Esophagus squamous epithelium (tissue), 5 donors: ENCODE results near the gene GMDS. TPM values are rescaled to one million over a fixed set of nuclear protein-coding genes. Genes with fewer than 3 reads are reported as not detected.
A peak's percentile ranks its signal among the peaks of the same experiment; 100 is the strongest.

Source experiments
- DNase-seq: peaks from one replicate; lab custom pipeline; 2025; lab: John Stamatoyannopoulos, UW
- H3K27ac ChIP-seq, 4 donors: fragments of 200-600 bp; sonication (generic); one replicate each; pipeline ENCODE4 v1.5.1; 2016 to 2019; ENCODE audit warnings: mild to moderate bottlenecking in 1 of 4
- H3K27me3 ChIP-seq, 4 donors: fragments of 200-600 bp; sonication (generic); 1 replicate in 3 of 4; 2 replicates in 1 of 4; pipeline versions ENCODE4 v1.5.1 to v1.6.0; 2017 to 2021; ENCODE audit warnings: antibody characterized with exemption in 1 of 4
- H3K36me3 ChIP-seq, 3 donors: fragments of 200-600 bp; sonication (generic); one replicate each; pipeline ENCODE4 v1.5.1; 2016 to 2019
- H3K4me1 ChIP-seq, 3 donors: fragments of 200-600 bp; sonication (generic); one replicate each; pipeline ENCODE4 v1.5.1; 2017 to 2019
- H3K4me3 ChIP-seq, 4 donors: fragments of 200-600 bp; sonication (generic); 1 replicate in 3 of 4; 2 replicates in 1 of 4; pipeline ENCODE4 v1.5.1; 2016 to 2019; ENCODE audit warnings: mild to moderate bottlenecking in 2 of 4, moderate library complexity in 1 of 4
- H3K9me3 ChIP-seq, 3 donors: fragments of 200-600 bp; sonication (generic); one replicate each; pipeline ENCODE4 v1.5.1; 2016 to 2019
- POLR2A ChIP-seq, 4 donors: fragments of 450-650 bp; IDR thresholded peaks; one replicate each; pipeline ENCODE4 v1.6.1; 2017; ENCODE audit warnings: antibody characterized with exemption in 4 of 4, mild to moderate bottlenecking in 4 of 4, moderate library complexity in 3 of 4
- WGBS, 2 donors: methylation state at CpG; one replicate each; pipeline ENCODE4 v1.1.5; 2018; 5-methylcytosine and 5-hydroxymethylcytosine counted together
- intact Hi-C: fragments of 100-400 bp; cut with DNase I; formaldehyde crosslinking; loops from one replicate; pipeline ENCODE4 v1.15.0; 2022
- total RNA-seq, 4 donors: library from RNA; depleted of rRNA; stranded (reverse); fragments of >200 nt; gene quantifications; one replicate each; pipeline ENCODE4 v1.1.0, GENCODE V29; 2016
- TF ChIP-seq, protein P1 (sequence below), 6 experiments: fragments of 450-650 bp in 4 of 6; fragments of 200-600 bp in 2 of 6; sonication (generic) in 2 of 6; IDR thresholded peaks; one replicate each; pipeline ENCODE4 v1.5.1; 2016 to 2019; ENCODE audit warnings: antibody characterized with exemption in 6 of 6, mild to moderate bottlenecking in 4 of 6, moderate library complexity in 4 of 6
- donor health status: DM: yes; HTN: yes; CAD: no.

Gene GMDS
- total RNA-seq, 4 donors from 2014 or later: 17.9 to 58.7 (median 36.7) TPM

GRCh38 chr6:2254747-2255146 is 9.3 kb upstream of the GMDS start:
- H3K4me1 ChIP-seq: no peaks in the 10 kb centered on the region
- 86 to 94% methylated on average over 3 of the region's 3 CpGs for WGBS, 2 donors
- peaks cover 0 to 13% (median 6%) of the 10 kb centered on the region in 3 donors for H3K9me3 ChIP-seq
- no peak overlapping the region for H3K27ac ChIP-seq
- H3K27me3 ChIP-seq: no peaks in the 10 kb centered on the region
- H3K36me3 ChIP-seq: peaks cover 0 to 52% (median 0%) of the 10 kb centered on the region in 3 donors
- intact Hi-C loops: no loop called here
- TF ChIP-seq, protein P1, sequence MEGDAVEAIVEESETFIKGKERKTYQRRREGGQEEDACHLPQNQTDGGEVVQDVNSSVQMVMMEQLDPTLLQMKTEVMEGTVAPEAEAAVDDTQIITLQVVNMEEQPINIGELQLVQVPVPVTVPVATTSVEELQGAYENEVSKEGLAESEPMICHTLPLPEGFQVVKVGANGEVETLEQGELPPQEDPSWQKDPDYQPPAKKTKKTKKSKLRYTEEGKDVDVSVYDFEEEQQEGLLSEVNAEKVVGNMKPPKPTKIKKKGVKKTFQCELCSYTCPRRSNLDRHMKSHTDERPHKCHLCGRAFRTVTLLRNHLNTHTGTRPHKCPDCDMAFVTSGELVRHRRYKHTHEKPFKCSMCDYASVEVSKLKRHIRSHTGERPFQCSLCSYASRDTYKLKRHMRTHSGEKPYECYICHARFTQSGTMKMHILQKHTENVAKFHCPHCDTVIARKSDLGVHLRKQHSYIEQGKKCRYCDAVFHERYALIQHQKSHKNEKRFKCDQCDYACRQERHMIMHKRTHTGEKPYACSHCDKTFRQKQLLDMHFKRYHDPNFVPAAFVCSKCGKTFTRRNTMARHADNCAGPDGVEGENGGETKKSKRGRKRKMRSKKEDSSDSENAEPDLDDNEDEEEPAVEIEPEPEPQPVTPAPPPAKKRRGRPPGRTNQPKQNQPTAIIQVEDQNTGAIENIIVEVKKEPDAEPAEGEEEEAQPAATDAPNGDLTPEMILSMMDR (IDR thresholded peaks at IDR 0.05): no peak
- no peak for TF ChIP-seq POLR2A (IDR thresholded peaks at IDR 0.05)
- no peak for DNase-seq
- no peak overlapping the region for H3K4me3 ChIP-seq

DNA sequence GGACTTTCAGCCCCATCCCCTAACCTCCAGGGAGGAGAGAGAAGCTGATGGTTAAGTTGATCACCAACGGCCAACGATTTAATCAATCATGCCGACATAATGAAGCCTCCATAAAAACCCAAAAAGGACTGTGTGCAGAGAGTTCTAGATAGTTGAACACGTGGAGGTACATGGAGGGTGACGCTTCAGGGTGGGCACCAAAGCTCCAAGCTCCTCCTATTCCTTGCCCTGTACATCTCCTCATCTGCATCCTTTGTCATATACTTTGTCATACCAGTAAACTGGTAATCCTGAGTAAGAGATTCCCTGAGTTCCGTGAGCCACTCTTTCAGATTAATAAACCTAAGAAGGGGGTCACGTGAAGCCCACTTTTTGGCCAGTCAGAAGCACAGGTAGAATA is 3.7 kb upstream of the GMDS start:
- peaks cover 7 to 26% (median 8%) of the 10 kb centered on the region in 3 donors for H3K4me1 ChIP-seq
- no peaks in the 10 kb centered on the region for H3K9me3 ChIP-seq
- H3K27ac ChIP-seq: no peak overlapping the region
- intact Hi-C loops: no loop called here
- 91 to 95% methylated on average over 7 of the region's 7 CpGs for WGBS, 2 donors
- H3K27me3 ChIP-seq: peaks cover 0 to 6% (median 0%) of the 10 kb centered on the region in 4 donors
- H3K4me3 ChIP-seq: no peak overlapping the region
- H3K36me3 ChIP-seq: peaks cover 0 to 41% (median 0%) of the 10 kb centered on the region in 3 donors
- TF ChIP-seq POLR2A (IDR thresholded peaks at IDR 0.05): no peak
- TF ChIP-seq, protein P1 (IDR thresholded peaks at IDR 0.05): no peak
- no peak for DNase-seq

GRCh38 chr6:2247664-2248063 is 2.3 kb upstream of the GMDS start:
- 89 to 94% methylated on average over 5 of the region's 5 CpGs for WGBS, 2 donors
- Histone ChIP-seq H3K4me3 (no peak overlapping the region), H3K36me3 (peaks cover 0 to 30% (median 0%) of the 10 kb centered on the region in 3 donors), H3K9me3 (no peaks in the 10 kb centered on the region), H3K4me1 (peaks cover 7 to 30% (median 8%) of the 10 kb centered on the region in 3 donors), H3K27me3 (peaks cover 0 to 11% (median 0%) of the 10 kb centered on the region in 4 donors), H3K27ac (no peak overlapping the region)
- DNase-seq: no peak
- intact Hi-C loops: no loop called here
- TF ChIP-seq, protein P1 (IDR thresholded peaks at IDR 0.05): no peak
- no peak for TF ChIP-seq POLR2A (IDR thresholded peaks at IDR 0.05)

DNA sequence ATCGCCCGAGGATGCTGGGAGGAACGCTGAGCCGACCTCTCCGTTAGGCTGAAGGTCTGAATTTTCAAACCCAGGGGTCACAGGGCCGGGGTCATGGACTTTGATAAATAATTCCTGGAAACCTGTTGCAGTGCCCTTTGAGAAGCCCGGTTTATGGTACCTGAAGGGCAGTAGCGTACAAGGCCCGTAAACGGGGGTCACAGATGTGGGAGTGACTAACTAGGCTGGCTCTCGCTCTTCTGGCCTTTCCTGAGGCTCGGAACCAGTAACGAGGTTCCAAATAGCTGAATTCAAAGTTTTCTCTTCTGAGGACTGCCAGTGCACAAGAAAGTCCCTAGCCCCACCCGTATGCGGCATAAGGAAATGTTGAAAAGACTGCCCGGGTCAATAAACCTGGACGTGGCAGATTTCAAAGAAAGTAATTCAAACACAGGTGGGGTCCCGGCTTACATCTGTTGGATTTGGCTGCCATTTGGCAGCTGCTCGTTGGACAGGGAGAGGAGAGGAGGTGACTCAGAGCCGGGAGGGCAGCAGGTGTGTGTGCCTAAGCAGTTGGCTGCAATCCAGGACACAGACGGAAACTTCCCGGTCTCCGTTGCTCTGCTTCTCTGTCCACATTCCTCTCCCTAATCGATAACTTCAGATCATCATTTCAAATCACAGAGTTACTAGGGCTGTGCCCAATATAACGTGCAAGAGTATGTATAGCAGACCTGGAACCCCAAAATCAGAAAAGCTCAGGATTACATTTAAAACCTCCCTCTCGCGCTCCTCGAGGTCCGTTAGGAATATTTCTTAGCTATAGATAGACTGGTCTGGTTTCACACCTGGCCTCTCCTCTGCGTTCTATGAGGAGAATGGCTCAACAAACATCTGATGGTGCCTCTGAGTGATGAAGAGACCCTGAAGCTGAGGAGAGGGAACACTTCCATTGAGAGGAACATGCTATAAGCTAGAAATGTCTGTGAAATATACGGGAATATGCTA is 765 bp upstream of the GMDS start:
- intact Hi-C loops: no loop called here
- Histone ChIP-seq H3K27me3 (peaks cover 0 to 23% (median 0%) of the 10 kb centered on the region in 4 donors), H3K9me3 (no peaks in the 10 kb centered on the region), H3K4me3 (peak overlapping the region; percentile 74 to 98 (median 84)), H3K36me3 (peaks cover 0 to 23% (median 0%) of the 10 kb centered on the region in 3 donors), H3K4me1 (peaks cover 7 to 30% (median 8%) of the 10 kb centered on the region in 3 donors), H3K27ac (peak overlapping the region; percentile 83 to 96 (median 91))
- WGBS, 2 donors: 9 to 22% methylated on average over 18 to 24 of the region's 31 CpGs
- peak; percentile 15 for DNase-seq
- no peak for TF ChIP-seq POLR2A (IDR thresholded peaks at IDR 0.05)
- TF ChIP-seq, protein P1 (IDR thresholded peaks at IDR 0.05): no peak
